Uterus (tissue), 4 donors: Measurements from ENCODE around the gene PPP4R4. TPM values are rescaled to one million over a fixed set of nuclear protein-coding genes. Genes with fewer than 3 reads are reported as not detected.

Experiments
- DNase-seq, 2 donors: peaks; one replicate each; pipeline ENCODE4 v3.0.0-alpha.2; 2019 to 2020
- H3K27ac ChIP-seq, 2 donors: fragments of 200-600 bp; sonication (generic); 1 replicate in 1 of 2; 2 replicates in 1 of 2; pipeline ENCODE4 v1.5.1; 2016 to 2018
- H3K27me3 ChIP-seq, 2 donors: fragments of 200-600 bp; sonication (generic); one replicate each; pipeline ENCODE4 v1.5.1; 2018 to 2019; ENCODE audit warnings: control low read depth in 1 of 2
- H3K36me3 ChIP-seq, 2 donors: fragments of 200-600 bp; sonication (generic); one replicate each; pipeline ENCODE4 v1.5.1; 2019; ENCODE audit warnings: control low read depth in 1 of 2
- H3K4me1 ChIP-seq, 2 donors: fragments of 200-600 bp; sonication (generic); one replicate each; pipeline ENCODE4 v1.5.1; 2018 to 2019; ENCODE audit warnings: control low read depth in 1 of 2
- H3K4me3 ChIP-seq, 2 donors: fragments of 200-600 bp; sonication (generic); 1 replicate in 1 of 2; 2 replicates in 1 of 2; pipeline ENCODE4 v1.5.1; 2018 to 2019; ENCODE audit warnings: mild to moderate bottlenecking in 1 of 2
- H3K9me3 ChIP-seq, 2 donors: fragments of 200-600 bp; sonication (generic); one replicate each; pipeline ENCODE4 v1.5.1; 2019; ENCODE audit warnings: control low read depth in 1 of 2
- CTCF ChIP-seq, 4 experiments: fragments of 200-600 bp in 2 of 4; fragments of 450-650 bp in 2 of 4; sonication (generic) in 2 of 4; IDR thresholded peaks; one replicate each; pipeline ENCODE4 v1.5.1; 2016 to 2019; ENCODE audit warnings: antibody characterized with exemption in 4 of 4, mild to moderate bottlenecking in 2 of 4, moderate library complexity in 1 of 4
- POLR2A ChIP-seq, 2 donors: fragments of 450-650 bp; IDR thresholded peaks; one replicate each; pipeline ENCODE4 v1.6.1; 2016; ENCODE audit warnings: antibody characterized with exemption in 2 of 2, mild to moderate bottlenecking in 1 of 2, moderate library complexity in 1 of 2
- intact Hi-C: fragments of 100-400 bp; cut with DNase I; formaldehyde crosslinking; loops from one replicate; pipeline ENCODE4 v1.15.1; 2023; ENCODE audit warnings: low total_unique reads
- total RNA-seq, 4 donors: library from RNA; depleted of rRNA in 3 of 4; stranded (reverse); fragments of >200 nt in 3 of 4; gene quantifications; one replicate each; pipeline versions ENCODE4 v1.1.0 to v1.2.4, GENCODE V29; 2014 to 2023
- donor health status: DM: yes; HTN: yes; CAD: no.

PPP4R4 gene
- total RNA-seq, 4 donors from 2014 or later, result 0.59 to 4.1 (median 2.0) TPM

- TF ChIP-seq POLR2A (IDR thresholded peaks at IDR 0.05) (no peak), CTCF (IDR thresholded peaks at IDR 0.05) (no peak)
- DNase-seq, result no peak
- Histone ChIP-seq H3K4me3 (no peak overlapping the region), H3K4me1 (no peaks in the 10 kb centered on the region), H3K36me3 (no peaks in the 10 kb centered on the region), H3K27me3 (no peaks in the 10 kb centered on the region), H3K27ac (no peak overlapping the region), H3K9me3 (no peaks in the 10 kb centered on the region)
- intact Hi-C loops, result no loop called here
Measured at GRCh38 chr14:94163796-94164195, 10.3 kb upstream of the PPP4R4 start.

- TF ChIP-seq CTCF (IDR thresholded peaks at IDR 0.05), result no peak
- no peak for TF ChIP-seq POLR2A (IDR thresholded peaks at IDR 0.05)
Measured at GRCh38 chr14:94164685-94165431, 9.3 kb upstream of the PPP4R4 start.

GRCh38 chr14:94165744-94166143 lies 8.4 kb upstream of the PPP4R4 start:
- TF ChIP-seq POLR2A (IDR thresholded peaks at IDR 0.05), result no peak
- TF ChIP-seq CTCF (IDR thresholded peaks at IDR 0.05), result no peak

More at GRCh38 chr14:94164685-94165431, 9.3 kb upstream of the PPP4R4 start:
- H3K27me3 ChIP-seq, result no peaks in the 10 kb centered on the region
- no peaks in the 10 kb centered on the region for H3K9me3 ChIP-seq
- DNase-seq, result no peak
- no peak overlapping the region for H3K4me3 ChIP-seq
- no peaks in the 10 kb centered on the region for H3K36me3 ChIP-seq
- no peaks in the 10 kb centered on the region for H3K4me1 ChIP-seq
- intact Hi-C loops, result no loop called here
- no peak overlapping the region for H3K27ac ChIP-seq

GRCh38 chr14:94170136-94170535 lies 4.0 kb upstream of the PPP4R4 start:
- H3K27me3 ChIP-seq, result peaks cover 0 to 1% of the 10 kb centered on the region in 2 donors
- intact Hi-C loops, result no loop called here
- no peak for TF ChIP-seq CTCF (IDR thresholded peaks at IDR 0.05)
- no peak for TF ChIP-seq POLR2A (IDR thresholded peaks at IDR 0.05)

More at GRCh38 chr14:94165744-94166143, 8.4 kb upstream of the PPP4R4 start:
- H3K27ac ChIP-seq, result no peak overlapping the region
- intact Hi-C loops, result no loop called here
- H3K9me3 ChIP-seq, result no peaks in the 10 kb centered on the region
- H3K4me1 ChIP-seq, result no peaks in the 10 kb centered on the region
- no peak overlapping the region for H3K4me3 ChIP-seq
- H3K27me3 ChIP-seq, result no peaks in the 10 kb centered on the region
- H3K36me3 ChIP-seq, result no peaks in the 10 kb centered on the region
- no peak for DNase-seq

GRCh38 chr14:94171208-94171607 lies 2.9 kb upstream of the PPP4R4 start:
- Histone ChIP-seq H3K4me3 (no peak overlapping the region), H3K36me3 (no peaks in the 10 kb centered on the region), H3K27me3 (peaks cover 0 to 3% of the 10 kb centered on the region in 2 donors), H3K27ac (no peak overlapping the region), H3K9me3 (no peaks in the 10 kb centered on the region), H3K4me1 (peaks cover 0 to 18% of the 10 kb centered on the region in 2 donors)
- TF ChIP-seq POLR2A (IDR thresholded peaks at IDR 0.05), result no peak
- no peak for TF ChIP-seq CTCF (IDR thresholded peaks at IDR 0.05)
- intact Hi-C loops, result no loop called here
- no peak for DNase-seq

More at GRCh38 chr14:94170136-94170535, 4.0 kb upstream of the PPP4R4 start:
- H3K4me1 ChIP-seq, result peaks cover 0 to 11% of the 10 kb centered on the region in 2 donors
- H3K9me3 ChIP-seq, result no peaks in the 10 kb centered on the region
- no peak for DNase-seq
- no peak overlapping the region for H3K4me3 ChIP-seq
- no peaks in the 10 kb centered on the region for H3K36me3 ChIP-seq
- H3K27ac ChIP-seq, result no peak overlapping the region
